Activated B cell treated with CpG ODN at 0.5 μM for 24 hours (primary cell): ENCODE measurements around the gene DRAXIN. TPM values are rescaled to one million over a fixed set of nuclear protein-coding genes. Genes with fewer than 3 reads are reported as not detected.

Source experiments
- ATAC-seq: fragments of 200-7000 bp; cut with Tn5 transposase; one replicate; pipeline ENCODE4 v1.10.0; 2021; ENCODE audit warnings: low read depth, mild to moderate bottlenecking, moderate library complexity
- CTCF ChIA-PET: fragments of 350-600 bp; sonication (Branson Sonifier 250); formaldehyde crosslinking; loops from one replicate; lab custom pipeline; 2021; ENCODE audit warnings: antibody characterized with exemption; lab: Charles Lee
- POLR2A ChIA-PET: fragments of 350-600 bp; sonication (Branson Sonifier 250); formaldehyde crosslinking; loops from one replicate; lab custom pipeline; 2021; ENCODE audit warnings: antibody characterized with exemption; lab: Charles Lee
- DNase-seq: peaks from one replicate; pipeline ENCODE4 v3.0.0; 2022
- H3K27ac Mint-ChIP-seq: one replicate; pipeline ENCODE4 v1.8.0; 2020; ENCODE audit warnings: mixed read lengths
- H3K27me3 Mint-ChIP-seq: one replicate; pipeline ENCODE4 v1.8.0; 2021; ENCODE audit warnings: mixed read lengths
- H3K36me3 Mint-ChIP-seq: one replicate; pipeline ENCODE4 v1.8.0; 2021; ENCODE audit warnings: low read depth, mixed read lengths
- H3K4me1 Mint-ChIP-seq: one replicate; pipeline ENCODE4 v1.8.0; 2021; ENCODE audit warnings: mixed read lengths
- H3K4me3 Mint-ChIP-seq: one replicate; pipeline ENCODE4 v1.8.0; 2020; ENCODE audit warnings: mild to moderate bottlenecking, mixed read lengths
- H3K9me3 Mint-ChIP-seq: one replicate; pipeline ENCODE4 v1.8.0; 2020; ENCODE audit warnings: mixed read lengths
- CTCF ChIP-seq: fragments of 200-600 bp; IDR thresholded peaks from one replicate; pipeline ENCODE4 v1.8.0; 2022; ENCODE audit warnings: antibody characterized with exemption, mild to moderate bottlenecking
- intact Hi-C: fragments of 100-400 bp; cut with micrococcal nuclease; formaldehyde crosslinking; loops from one replicate; pipeline ENCODE4 v1.15.1; 2024
- total RNA-seq: library from RNA; stranded (reverse); gene quantifications from 2 replicates; pipeline ENCODE4 v1.2.3, GENCODE V29; 2022

The DRAXIN gene
- total RNA-seq, 1 donor from 2014 or later, result 0.18 TPM

- H3K4me1 Mint-ChIP-seq, result peaks cover 9% of the 10 kb centered on the region
- H3K27ac Mint-ChIP-seq, result no peak overlapping the region
- H3K9me3 Mint-ChIP-seq, result no peaks in the 10 kb centered on the region
- ATAC-seq (no peak), DNase-seq (no peak)
- intact Hi-C loops, result no loop called here
- no peak overlapping the region for H3K4me3 Mint-ChIP-seq
- H3K27me3 Mint-ChIP-seq, result no peaks in the 10 kb centered on the region
- TF ChIP-seq CTCF, result no peak
- H3K36me3 Mint-ChIP-seq, result peaks cover 28% of the 10 kb centered on the region
- CTCF ChIA-PET, result interaction anchor here (2.0 kb wide), 1 partner anchor 10 kb away, joined by 6 read pairs; the partner anchor contains the start of gene FBXO6
- POLR2A ChIA-PET, result interaction anchor here (1.3 to 1.7 kb wide), 2 partner anchors 10 kb away, joined by 4 to 5 read pairs; partner anchors contain the start of gene FBXO6
Measured at GRCh38 chr1:11674488-11674887, 17.0 kb upstream of the DRAXIN start.

- DNase-seq (no peak), ATAC-seq (no peak)
- ChIA-PET CTCF (interaction anchor here (2.0 kb wide), 1 partner anchor 11 kb away, joined by 6 read pairs; the partner anchor contains the start of gene FBXO6), POLR2A (interaction anchor here (1.3 kb wide), 1 partner anchor 11 kb away, joined by 5 read pairs; the partner anchor contains the start of gene FBXO6)
- Mint-ChIP-seq H3K27me3 (no peaks in the 10 kb centered on the region), H3K4me3 (no peak overlapping the region), H3K9me3 (no peaks in the 10 kb centered on the region), H3K4me1 (peaks cover 14% of the 10 kb centered on the region), H3K27ac (no peak overlapping the region), H3K36me3 (peaks cover 28% of the 10 kb centered on the region)
- no peak for TF ChIP-seq CTCF
- intact Hi-C loops, result no loop called here
Measured at GRCh38 chr1:11675325-11675724, 16.2 kb upstream of the DRAXIN start.

- H3K9me3 Mint-ChIP-seq, result no peaks in the 10 kb centered on the region
- CTCF ChIA-PET, result interaction anchor here (2.0 kb wide), 1 partner anchor 12 kb away, joined by 6 read pairs; the partner anchor contains the start of gene FBXO6
- no peaks in the 10 kb centered on the region for H3K27me3 Mint-ChIP-seq
- peaks cover 28% of the 10 kb centered on the region for H3K36me3 Mint-ChIP-seq
- POLR2A ChIA-PET, result interaction anchor here (1.0 kb wide), 1 partner anchor 233 kb away, joined by 6 read pairs; no protein-coding TSS in a partner anchor
- ATAC-seq (no peak), DNase-seq (no peak)
- no peak overlapping the region for H3K27ac Mint-ChIP-seq
- TF ChIP-seq CTCF, result no peak
- H3K4me1 Mint-ChIP-seq, result peaks cover 13% of the 10 kb centered on the region
- intact Hi-C loops, result no loop called here
- H3K4me3 Mint-ChIP-seq, result no peak overlapping the region
Measured at GRCh38 chr1:11676386-11677103, 15.0 kb upstream of the DRAXIN start.

GRCh38 chr1:11678442-11678841, 13.1 kb upstream of the DRAXIN start:
- H3K4me1 Mint-ChIP-seq, result peaks cover 19% of the 10 kb centered on the region
- peaks cover 22% of the 10 kb centered on the region for H3K36me3 Mint-ChIP-seq
- H3K4me3 Mint-ChIP-seq, result peak overlapping the region; percentile 5
- ChIA-PET POLR2A (interaction anchor here (0.6 kb wide), 1 partner anchor 10 kb away, joined by 3 read pairs; no protein-coding TSS in a partner anchor), CTCF (no interaction called here)
- ATAC-seq, result no peak
- no peak overlapping the region for H3K27ac Mint-ChIP-seq
- intact Hi-C loops, result no loop called here
- no peaks in the 10 kb centered on the region for H3K9me3 Mint-ChIP-seq
- DNase-seq, result no peak
- H3K27me3 Mint-ChIP-seq, result no peaks in the 10 kb centered on the region
- TF ChIP-seq CTCF, result no peak
